ENCODE results near the gene ASF1A.
A peak's percentile ranks its signal among the peaks of the same experiment; 100 is the strongest.

ASF1A gene

GRCh38 chr6:118905851-118906250, 11.9 kb downstream of the ASF1A start:
- no peak overlapping the region for H3K4me3 ChIP-seq (ENCODE audit: low read depth, low read length)
- no peak for DNase-seq (ENCODE audit: low read depth)

DNA sequence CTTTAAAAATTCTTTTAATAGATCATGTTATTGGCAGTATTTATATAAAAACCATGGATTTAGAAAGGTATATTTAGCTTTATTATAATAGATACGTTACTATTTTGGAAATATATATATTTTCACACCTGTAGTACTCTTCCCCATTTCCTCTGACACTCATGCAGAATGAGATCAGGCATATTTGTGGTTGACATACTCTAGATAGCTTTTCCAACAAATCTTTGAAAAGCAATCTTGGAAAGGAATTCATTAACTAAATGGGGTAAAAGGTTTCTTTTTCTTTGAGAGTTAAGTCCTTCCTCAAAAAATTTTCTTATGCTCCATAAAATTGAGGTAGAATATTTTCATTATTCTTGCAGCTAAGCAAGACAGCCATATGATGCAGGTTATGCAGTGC, 14.5 kb downstream of the ASF1A start:
- no peak overlapping the region for H3K4me3 ChIP-seq (ENCODE audit: low read depth, low read length)
- DNase-seq (ENCODE audit: low read depth), result no peak

GRCh38 chr6:118912646-118913045, 18.7 kb downstream of the ASF1A start:
- H3K4me3 ChIP-seq (ENCODE audit: low read depth, low read length), result no peak overlapping the region
- no peak for DNase-seq (ENCODE audit: low read depth)

- no peak for DNase-seq (ENCODE audit: low read depth)
- H3K4me3 ChIP-seq (ENCODE audit: low read depth, low read length), result no peak overlapping the region
Measured at GRCh38 chr6:118913161-118913560, 19.2 kb downstream of the ASF1A start.

- DNase-seq (ENCODE audit: low read depth), result no peak
- no peak overlapping the region for H3K4me3 ChIP-seq (ENCODE audit: low read depth, low read length)
Measured at GRCh38 chr6:118914598-118914997, 20.6 kb downstream of the ASF1A start.

GRCh38 chr6:118917546-118918328, 23.8 kb downstream of the ASF1A start:
- no peak overlapping the region for H3K4me3 ChIP-seq (ENCODE audit: low read depth, low read length)
- DNase-seq (ENCODE audit: low read depth), result no peak

DNA sequence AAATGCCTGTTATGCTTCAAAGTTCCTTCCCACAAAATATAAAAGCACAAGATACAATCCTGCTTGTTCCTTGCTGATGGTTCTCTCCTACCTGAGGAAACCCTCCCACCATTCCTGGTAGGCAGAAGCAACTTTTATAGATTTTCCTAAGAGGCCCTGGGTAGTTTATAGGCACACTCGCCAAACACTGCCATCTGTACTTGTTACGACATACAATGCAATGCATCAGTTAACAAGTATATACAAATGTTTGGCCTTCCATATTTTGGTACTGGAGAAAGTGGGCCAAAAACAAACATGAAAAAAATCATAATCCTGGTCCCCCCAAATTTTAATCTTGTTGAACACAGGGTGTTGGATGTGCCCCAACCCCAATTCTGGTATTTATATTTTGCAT, 24.4 kb downstream of the ASF1A start:
- no peak for DNase-seq (ENCODE audit: low read depth)
- no peak overlapping the region for H3K4me3 ChIP-seq (ENCODE audit: low read depth, low read length)

DNA sequence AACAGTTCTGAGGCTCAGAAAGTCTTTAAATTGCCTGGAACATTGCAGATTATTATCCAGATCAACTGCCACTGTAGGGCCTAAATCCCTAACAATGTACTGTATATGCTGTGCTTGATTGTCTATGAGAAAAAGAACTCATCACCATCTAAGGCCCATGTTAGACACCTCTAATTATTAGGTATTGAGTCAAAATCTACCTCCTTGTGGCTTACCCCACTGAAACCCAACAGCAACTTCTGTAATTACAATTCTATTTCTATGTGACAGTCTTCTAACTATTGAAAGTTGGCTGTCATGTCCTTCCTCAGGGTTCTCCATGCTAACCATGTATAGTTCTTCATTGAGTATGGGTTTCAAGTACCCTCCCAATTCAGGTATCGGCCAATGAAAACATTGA, 27.1 kb downstream of the ASF1A start:
- no peak overlapping the region for H3K4me3 ChIP-seq (ENCODE audit: low read depth, low read length)
- DNase-seq (ENCODE audit: low read depth), result no peak

DNA sequence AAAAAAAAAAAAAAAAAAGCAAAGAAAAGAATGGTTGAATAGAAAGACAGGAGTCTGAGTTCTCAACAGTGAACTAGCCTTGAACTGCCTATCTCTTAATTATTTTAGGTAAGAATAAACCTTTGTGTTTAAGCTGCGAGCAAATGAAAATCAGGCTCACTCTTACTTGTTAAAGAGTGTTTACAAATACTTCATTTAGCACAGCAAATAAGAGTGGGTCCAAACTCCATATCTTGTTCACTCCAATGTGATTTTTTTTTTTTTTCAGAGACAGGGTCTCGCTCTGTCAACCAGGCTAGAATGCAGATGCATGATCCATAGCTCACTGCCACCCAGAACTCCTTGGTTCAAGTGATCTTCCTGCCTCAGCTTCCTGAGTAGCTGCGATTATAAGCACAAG, 29.1 kb downstream of the ASF1A start:
- H3K4me3 ChIP-seq (ENCODE audit: low read depth, low read length), result no peak overlapping the region
- no peak for DNase-seq (ENCODE audit: low read depth)

DNA sequence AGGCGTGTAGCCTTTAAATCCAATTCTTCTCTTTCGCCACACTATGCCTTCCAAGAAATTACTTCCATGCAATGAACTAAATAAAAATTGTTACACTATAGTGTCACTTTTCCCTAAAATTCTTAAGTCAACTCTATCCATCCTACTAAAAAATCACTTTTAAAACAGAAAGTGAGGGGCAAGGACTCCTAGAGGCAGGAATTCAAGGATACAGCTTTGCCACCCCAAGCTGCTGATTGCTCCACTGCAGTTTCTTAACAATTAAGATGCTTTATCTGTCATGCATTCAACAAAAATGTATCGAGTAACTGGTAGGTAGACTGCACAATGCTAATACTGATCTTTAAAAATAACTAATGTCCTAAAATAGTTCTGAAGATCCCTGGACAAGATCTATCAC, 36.7 kb downstream of the ASF1A start:
- no peak overlapping the region for H3K4me3 ChIP-seq (ENCODE audit: low read depth, low read length)
- DNase-seq (ENCODE audit: low read depth), result no peak

DNA sequence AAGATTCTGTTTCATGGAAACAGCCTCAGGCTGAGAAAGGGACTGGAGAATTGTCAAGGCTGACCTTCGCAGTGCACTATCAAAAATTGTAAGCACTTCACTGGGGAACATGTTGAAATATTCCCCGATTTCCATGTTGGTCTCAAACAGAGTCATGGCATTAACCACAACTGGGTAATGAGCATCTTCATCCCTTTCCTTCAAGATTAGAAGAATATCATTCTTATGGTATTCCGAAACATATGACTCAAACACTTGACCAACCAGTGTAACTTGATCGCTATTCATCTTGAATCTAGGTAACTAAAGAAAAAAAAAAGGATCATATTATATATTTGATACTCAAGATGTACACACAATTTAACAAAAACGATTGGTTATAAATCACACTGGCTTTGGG, 37.5 kb downstream of the ASF1A start:
- DNase-seq (ENCODE audit: low read depth), result no peak

GRCh38 chr6:118932421-118932820, 38.5 kb downstream of the ASF1A start:
- DNase-seq (ENCODE audit: low read depth), result no peak
- H3K4me3 ChIP-seq (ENCODE audit: low read depth, low read length), result no peak overlapping the region

More for the DNA sequence above, 37.5 kb downstream of the ASF1A start:
- no peak overlapping the region for H3K4me3 ChIP-seq (ENCODE audit: low read depth, low read length)

GRCh38 chr6:118933855-118934460, 40.0 kb downstream of the ASF1A start:
- peak overlapping the region; percentile 89 for H3K4me3 ChIP-seq (ENCODE audit: low read depth, low read length)
- DNase-seq (ENCODE audit: low read depth), result no peak

- peak within 1 kb of the TSS; percentile 89 for H3K4me3 ChIP-seq (ENCODE audit: low read depth, low read length)
- peak; percentile 61 for DNase-seq (ENCODE audit: low read depth)
Measured at GRCh38 chr6:118934461-118935330, 40.7 kb downstream of the ASF1A start, which contains the start of gene MCM9. MCM9 (minus strand) TSS chr6:118935159; CDS start chr6:118931723, 3,436 bp downstream.

DNA sequence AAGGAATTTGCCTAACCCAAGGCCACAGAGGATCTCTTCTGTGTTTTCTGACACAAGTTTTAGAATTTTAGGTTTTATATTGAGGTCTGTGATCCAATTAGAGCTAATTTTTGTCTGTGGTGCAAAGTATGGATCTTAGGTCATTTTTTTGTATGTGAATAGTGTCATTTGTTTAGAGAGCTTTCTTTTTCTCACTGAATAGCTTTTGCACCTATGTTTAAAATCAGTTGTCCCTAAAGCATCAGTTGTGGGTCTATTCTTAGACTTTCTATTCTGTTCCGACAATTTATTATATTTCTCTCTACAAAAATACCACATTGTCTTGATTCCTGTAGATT, 41.3 kb downstream of the ASF1A start:
- peak overlapping the region; percentile 89 for H3K4me3 ChIP-seq (ENCODE audit: low read depth, low read length)

DNA sequence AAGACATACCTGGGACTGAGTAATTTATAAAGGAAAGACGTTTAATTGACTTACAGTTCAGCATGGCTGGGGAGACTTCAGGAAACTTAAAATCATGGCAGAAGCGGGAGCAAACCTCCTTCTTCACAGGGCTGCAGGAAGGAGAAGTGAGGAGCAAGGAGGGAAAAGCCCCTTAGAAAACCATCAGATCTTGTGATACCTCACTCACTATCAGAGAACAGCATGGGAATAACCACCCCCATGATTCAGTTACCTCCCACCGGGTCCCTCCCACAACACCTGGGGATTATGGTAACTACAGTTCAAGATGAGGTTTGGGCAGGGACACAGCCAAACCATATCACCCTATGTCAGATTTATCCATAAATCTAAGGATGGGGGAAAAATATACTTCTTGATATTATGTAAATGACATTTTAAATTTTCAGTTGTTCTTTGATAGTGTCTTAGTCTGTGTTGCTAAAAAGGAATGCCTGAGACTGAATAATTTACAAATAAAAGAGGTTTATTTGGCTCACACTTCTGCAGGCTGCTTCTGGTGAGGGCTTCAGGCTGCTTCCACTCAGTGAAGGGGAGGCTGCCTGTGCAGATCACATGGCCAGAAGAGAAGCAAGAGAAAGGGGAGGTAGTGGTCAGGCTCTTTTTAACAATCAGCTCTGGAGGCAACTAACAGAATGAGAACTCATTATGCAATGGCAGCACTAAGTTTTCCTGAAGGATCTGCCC, 42.2 kb downstream of the ASF1A start:
- no peak for DNase-seq (ENCODE audit: low read depth)
- H3K4me3 ChIP-seq (ENCODE audit: low read depth, low read length), result no peak overlapping the region

More for the DNA sequence above, 41.3 kb downstream of the ASF1A start:
- no peak for DNase-seq (ENCODE audit: low read depth)

- H3K4me3 ChIP-seq (ENCODE audit: low read depth, low read length), result no peak overlapping the region
- no peak for DNase-seq (ENCODE audit: low read depth)
Measured at GRCh38 chr6:118939683-118940082, 45.7 kb downstream of the ASF1A start.

DNA sequence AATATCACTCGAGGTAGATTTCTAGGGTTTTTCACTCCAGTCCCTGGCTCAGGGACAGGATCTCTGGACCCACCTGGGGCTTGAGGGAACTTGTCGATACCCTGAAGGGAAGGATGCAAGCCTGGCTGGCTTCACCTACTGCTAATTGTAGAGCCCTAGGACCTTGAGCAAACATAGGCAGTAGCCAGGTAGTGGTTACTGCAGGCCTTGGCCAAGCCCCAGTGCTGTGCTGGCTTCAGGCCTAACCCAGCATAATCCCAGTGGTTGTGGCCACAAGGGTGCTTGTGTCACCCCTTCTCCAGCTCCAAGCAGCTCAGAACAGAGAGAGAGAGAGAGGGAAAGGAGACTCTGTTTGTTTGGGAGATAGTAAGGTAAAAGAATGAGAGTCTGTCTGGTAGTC, 46.8 kb downstream of the ASF1A start:
- DNase-seq (ENCODE audit: low read depth), result no peak
- H3K4me3 ChIP-seq (ENCODE audit: low read depth, low read length), result no peak overlapping the region

- DNase-seq (ENCODE audit: low read depth), result no peak
- no peak overlapping the region for H3K4me3 ChIP-seq (ENCODE audit: low read depth, low read length)
Measured at GRCh38 chr6:118945217-118945616, 51.3 kb downstream of the ASF1A start.

DNA sequence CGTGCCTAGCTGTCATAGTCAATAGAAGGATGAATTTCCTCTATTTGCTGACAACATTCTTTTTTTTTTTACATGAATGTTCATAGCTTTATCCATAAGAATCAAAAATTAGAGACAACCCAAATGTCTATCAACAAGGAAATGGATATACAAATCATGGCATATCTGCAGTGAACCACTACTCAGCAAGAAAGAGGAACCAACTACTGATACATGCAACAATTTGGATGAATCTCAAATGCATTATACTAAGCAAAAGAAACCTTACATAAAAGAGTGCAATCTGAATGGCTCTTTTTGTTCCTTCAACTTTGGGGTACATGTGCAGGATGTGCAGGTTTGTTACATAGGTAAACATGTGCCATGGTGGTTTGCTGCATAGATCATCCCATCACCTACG, 58.7 kb downstream of the ASF1A start:
- H3K4me3 ChIP-seq (ENCODE audit: low read depth, low read length), result no peak overlapping the region
- no peak for DNase-seq (ENCODE audit: low read depth)

Measured in skeletal muscle cell (primary cell).